HG03039 (cell line): ENCODE results near the gene KIF21A.

Source experiments
- ATAC-seq: cut with Tn5 transposase; IDR thresholded peaks from one replicate; pipeline ENCODE4 v1.9.1; 2021; ENCODE audit warnings: mild to moderate bottlenecking, moderate library complexity; ENCODE audit not compliant: unreplicated experiment

Gene KIF21A

GRCh38 chr12:39292125-39292630 lies 150.7 kb downstream of the KIF21A start:
- ATAC-seq: no peak

DNA sequence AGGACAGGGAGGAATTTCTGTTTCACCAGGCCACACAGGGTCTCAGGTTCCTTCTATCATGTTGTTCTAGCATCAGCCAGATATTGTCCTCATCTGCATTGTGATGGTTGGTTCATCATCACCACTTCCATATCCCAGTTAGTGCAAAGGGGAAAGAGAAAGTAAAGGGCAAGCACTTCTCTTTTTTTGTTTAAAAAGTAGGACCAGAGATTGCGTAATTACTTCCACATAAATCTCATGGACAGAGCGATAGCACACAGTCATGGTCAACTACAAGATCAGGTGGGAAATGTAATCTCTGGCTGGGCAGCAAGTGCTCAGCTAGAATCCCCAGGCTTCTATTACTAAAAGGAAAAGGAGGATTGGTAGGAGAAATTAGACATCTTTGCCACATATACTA lies 155.1 kb downstream of the KIF21A start:
- no peak for ATAC-seq

GRCh38 chr12:39287409-39287808 lies 155.5 kb downstream of the KIF21A start:
- no peak for ATAC-seq

- ATAC-seq: no peak
Measured at GRCh38 chr12:39278426-39278825, 164.5 kb downstream of the KIF21A start.

- ATAC-seq: peak; percentile 69
Measured at GRCh38 chr12:39277416-39277815, 165.5 kb downstream of the KIF21A start.

DNA sequence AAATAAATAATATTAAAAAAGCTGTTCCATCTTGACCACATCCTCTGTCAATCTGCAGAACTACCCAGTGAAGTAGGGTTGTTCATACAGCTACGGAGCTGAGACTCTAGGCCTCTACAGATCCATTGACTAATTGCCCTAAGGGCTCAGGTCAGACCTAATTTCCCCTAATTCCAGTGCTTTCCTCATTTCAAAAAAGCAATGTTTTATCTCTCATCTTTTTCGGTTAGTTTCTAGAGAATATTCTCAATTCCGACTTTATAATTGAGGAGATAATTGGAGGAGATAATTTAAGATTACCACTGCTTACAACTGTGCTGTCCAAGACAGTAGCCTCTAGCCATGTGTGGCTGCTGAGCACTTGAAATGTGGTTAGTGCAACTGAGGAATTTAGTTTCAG lies 167.1 kb downstream of the KIF21A start:
- ATAC-seq: no peak

- no peak for ATAC-seq
Measured at GRCh38 chr12:39272871-39273655, 169.9 kb downstream of the KIF21A start.

GRCh38 chr12:39269492-39269891 lies 173.4 kb downstream of the KIF21A start:
- ATAC-seq: no peak

GRCh38 chr12:39267886-39268285 lies 175.0 kb downstream of the KIF21A start:
- ATAC-seq: no peak

DNA sequence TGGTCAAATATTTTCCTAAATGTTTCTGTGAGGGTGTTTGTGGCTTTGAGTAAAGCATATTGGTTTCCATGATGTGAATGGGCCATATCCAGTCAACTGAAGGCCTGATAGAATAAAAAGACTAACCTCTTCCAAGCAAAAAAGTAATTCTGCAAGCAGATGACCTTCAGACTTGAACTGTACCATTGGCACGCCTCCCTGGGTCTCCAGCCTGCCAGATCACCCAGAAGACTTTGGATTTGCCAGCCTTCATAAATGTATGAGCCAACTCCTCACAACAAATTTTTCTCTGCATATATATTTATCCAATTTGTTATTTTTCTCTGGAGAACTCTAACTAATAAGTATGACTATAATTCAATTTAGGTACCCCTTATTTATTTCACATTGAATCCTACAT lies 190.3 kb downstream of the KIF21A start:
- no peak for ATAC-seq
